IPS-18a (cell line): ENCODE results near the gene ARHGAP33.

ENCODE experiments used
- H3K27ac ChIP-seq: one replicate; pipeline ENCODE4 v1.5.1; 2013; ENCODE audit warnings: low read length
- H3K27me3 ChIP-seq: one replicate; pipeline ENCODE4 v1.6.1; 2013; ENCODE audit warnings: mild to moderate bottlenecking, low read length; ENCODE audit not compliant: control insufficient read depth, insufficient read depth
- H3K36me3 ChIP-seq: one replicate; pipeline ENCODE4 v1.6.1; 2013; ENCODE audit warnings: low read depth, low read length; ENCODE audit not compliant: control insufficient read depth
- H3K4me1 ChIP-seq: one replicate; pipeline ENCODE4 v1.6.1; 2013; ENCODE audit warnings: low read depth, low read length; ENCODE audit not compliant: control insufficient read depth
- H3K4me3 ChIP-seq: one replicate; pipeline ENCODE4 v1.5.1; 2013; ENCODE audit warnings: low read length
- H3K9ac ChIP-seq: one replicate; pipeline ENCODE4 v1.6.1; 2013; ENCODE audit warnings: mild to moderate bottlenecking, low read length, moderate library complexity
- H3K9me3 ChIP-seq: one replicate; pipeline ENCODE4 v1.6.1; 2013; ENCODE audit warnings: low read depth, low read length; ENCODE audit not compliant: control insufficient read depth

Gene ARHGAP33

DNA sequence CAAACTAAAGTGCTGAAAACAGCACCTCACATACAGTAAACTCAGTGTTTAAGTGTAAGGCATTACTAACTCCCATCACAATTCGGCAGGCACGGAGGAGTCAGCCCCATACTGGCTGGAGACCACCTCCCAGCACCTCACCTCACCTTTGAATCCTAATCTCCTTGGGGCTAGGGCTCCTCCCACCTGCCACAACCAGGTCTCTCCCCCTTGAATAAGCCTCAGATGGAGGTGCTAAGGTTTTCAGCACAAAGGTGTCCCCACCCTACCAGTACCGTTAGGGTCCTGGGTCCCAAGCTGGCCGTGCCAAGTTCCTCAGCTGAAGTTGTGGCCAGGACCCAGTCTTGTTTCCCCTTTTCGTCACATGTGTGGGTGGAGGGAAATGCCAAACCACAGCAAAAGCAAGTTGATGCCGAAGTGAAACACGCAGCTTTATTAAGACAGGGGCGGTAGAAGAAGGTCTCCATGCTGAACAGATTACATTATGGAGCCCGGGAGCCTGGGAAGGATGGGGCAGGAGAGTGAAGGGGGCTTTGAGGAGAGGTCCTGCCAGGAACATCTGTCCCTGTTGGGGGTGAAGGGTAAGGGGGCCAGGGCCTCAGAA is 33.1 kb upstream of the ARHGAP33 start, which contains the start of gene IGFLR1:
Gene IGFLR1, minus strand, starts transcription at position 332 of the 604 bp plus-strand sequence. CDS start 1,272 bp downstream, outside the sequence.
- Histone ChIP-seq H3K27me3 (no peaks in the 10 kb centered on the region), H3K9me3 (no peaks in the 10 kb centered on the region), H3K4me1 (peaks cover 5% of the 10 kb centered on the region), H3K27ac (no peak within 1 kb of the TSS), H3K36me3 (peaks cover 15% of the 10 kb centered on the region), H3K9ac (peak within 1 kb of the TSS; percentile 50), H3K4me3 (peak within 1 kb of the TSS; percentile 58)

DNA sequence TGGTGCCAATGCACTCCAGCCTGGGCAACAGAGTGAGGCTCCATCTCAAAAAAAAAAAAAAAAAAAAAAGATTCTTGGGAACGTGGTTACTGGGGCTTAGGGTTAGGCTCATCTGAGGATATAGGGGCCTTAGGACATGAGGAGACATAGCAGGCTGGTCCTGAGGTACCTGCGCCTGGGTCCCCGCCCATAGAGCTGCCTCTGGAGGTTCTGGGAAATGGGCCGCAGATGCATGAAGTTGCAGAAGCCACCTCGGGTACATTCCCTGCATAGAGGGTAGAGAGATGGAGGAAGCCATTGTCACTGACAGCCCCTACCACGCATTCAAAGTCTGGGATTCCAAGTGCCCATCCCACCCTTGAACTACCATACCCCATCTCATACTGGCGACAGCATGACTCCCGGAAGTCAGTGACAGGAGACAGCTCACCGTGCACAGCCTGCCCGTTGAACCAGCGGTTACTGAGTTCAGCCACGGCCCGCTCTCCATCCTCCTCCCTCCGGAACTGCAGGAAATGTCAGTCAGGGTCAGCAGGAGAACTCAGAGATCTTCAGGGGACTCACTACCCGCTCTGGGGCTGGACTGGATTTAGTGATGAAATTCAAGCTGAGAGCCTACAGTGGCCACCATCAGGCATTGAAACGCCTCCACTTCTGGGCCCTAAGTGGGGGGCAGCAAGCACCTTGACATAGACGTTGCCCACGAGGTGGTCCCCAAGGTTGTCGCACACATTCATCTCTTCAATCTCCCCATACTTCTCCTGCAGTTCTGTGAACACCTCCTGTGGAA is 31.5 kb upstream of the ARHGAP33 start:
- no peak overlapping the region for H3K27ac ChIP-seq
- H3K4me3 ChIP-seq = peak overlapping the region; percentile 88
- peak overlapping the region; percentile 94 for H3K9ac ChIP-seq
- H3K4me1 ChIP-seq = peaks cover 5% of the 10 kb centered on the region
- H3K36me3 ChIP-seq = peaks cover 1% of the 10 kb centered on the region
- H3K9me3 ChIP-seq = no peaks in the 10 kb centered on the region
- no peaks in the 10 kb centered on the region for H3K27me3 ChIP-seq

DNA sequence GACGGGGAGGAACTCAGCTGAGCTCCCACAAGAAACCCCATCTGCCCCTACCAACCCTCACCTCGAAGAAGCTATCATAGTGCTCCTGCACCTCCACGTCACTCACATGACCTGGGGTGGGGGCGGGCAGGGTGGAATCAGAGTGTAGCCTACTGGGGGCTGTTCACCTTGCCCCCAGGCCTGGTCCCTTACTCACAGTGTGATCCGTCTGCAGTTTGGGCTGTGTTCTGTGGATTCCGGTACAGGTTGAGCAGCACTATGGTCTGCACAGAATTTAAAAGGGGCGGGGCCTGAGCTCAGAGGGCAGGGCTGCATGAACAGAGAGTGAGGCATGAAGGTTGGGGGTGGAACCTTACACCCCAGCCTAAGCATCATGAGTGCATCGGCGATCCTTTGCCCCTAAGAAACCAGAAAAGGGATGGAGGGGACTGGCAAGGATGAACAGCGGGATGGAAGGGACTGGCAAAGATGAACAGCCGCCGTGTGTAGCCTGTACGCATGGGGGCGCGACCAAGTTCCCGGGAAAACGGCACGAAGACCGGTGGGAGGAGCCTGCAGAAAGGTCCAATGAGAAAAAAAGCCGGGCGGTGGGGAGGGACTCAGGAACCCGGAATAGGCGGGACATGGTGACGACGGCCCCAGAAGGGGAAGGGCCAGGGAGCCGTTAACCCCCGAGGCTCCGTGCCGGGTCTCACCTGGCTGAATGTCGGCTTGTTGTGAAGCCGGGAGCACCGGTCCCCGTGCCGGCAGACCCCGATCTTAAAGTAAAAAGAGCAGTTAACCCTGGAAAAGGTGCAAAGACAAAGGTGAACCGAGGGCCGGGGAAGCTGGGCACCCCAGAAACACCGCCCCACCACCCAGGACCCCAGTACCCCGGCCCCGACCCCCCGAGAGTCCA is 30.7 kb upstream of the ARHGAP33 start:
- Histone ChIP-seq H3K27me3 (no peaks in the 10 kb centered on the region), H3K4me1 (peaks cover 5% of the 10 kb centered on the region), H3K36me3 (no peaks in the 10 kb centered on the region), H3K9ac (peak overlapping the region; percentile 94), H3K27ac (peak overlapping the region; percentile 91), H3K9me3 (no peaks in the 10 kb centered on the region), H3K4me3 (peak overlapping the region; percentile 88)

DNA sequence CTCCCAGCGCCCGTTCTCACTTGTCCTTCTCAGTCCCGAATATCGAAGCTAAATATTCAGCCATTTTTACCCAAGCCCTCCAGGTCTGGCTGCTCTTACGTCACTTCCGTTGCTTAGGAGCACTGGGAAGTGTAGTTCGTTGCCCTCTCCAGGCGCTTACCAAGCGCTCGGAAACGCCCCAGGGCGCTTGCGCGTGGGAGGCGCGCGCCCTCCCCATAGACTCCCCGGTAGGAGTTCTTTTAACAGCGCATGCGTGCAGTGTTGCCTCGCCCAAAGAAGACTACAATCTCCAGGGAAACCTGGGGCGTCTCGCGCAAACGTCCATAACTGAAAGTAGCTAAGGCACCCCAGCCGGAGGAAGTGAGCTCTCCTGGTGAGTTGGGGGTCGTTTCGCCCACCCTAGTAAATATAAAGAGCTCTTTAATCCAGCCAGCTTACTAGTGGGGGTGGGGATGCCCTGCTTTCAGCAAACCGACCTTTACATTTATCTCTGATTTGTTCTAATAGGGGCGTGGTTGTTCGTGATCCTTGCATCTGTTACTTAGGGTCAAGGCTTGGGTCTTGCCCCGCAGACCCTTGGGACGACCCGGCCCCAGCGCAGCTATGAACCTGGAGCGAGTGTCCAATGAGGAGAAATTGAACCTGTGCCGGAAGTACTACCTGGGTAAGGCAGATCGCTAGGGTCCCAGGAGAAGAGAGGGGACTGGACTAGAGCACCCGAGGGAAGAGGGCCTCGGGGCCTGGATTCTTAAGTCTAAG is 29.9 kb upstream of the ARHGAP33 start, which contains the start of the genes PSENEN and U2AF1L4:
Gene PSENEN, plus strand, starts transcription at position 324 of the 759 bp plus-strand sequence. Its CDS starts 280 bp downstream, at position 604.
Gene U2AF1L4, minus strand, starts transcription at position 91 of the 759 bp plus-strand sequence. Its CDS starts 27 bp downstream, at position 64.
- H3K4me3 ChIP-seq = peak within 1 kb of the TSS; percentile 88
- no peaks in the 10 kb centered on the region for H3K36me3 ChIP-seq
- H3K9ac ChIP-seq = peak within 1 kb of the TSS; percentile 94
- peak within 1 kb of the TSS; percentile 91 for H3K27ac ChIP-seq
- H3K4me1 ChIP-seq = peaks cover 5% of the 10 kb centered on the region
- no peaks in the 10 kb centered on the region for H3K27me3 ChIP-seq
- H3K9me3 ChIP-seq = no peaks in the 10 kb centered on the region

DNA sequence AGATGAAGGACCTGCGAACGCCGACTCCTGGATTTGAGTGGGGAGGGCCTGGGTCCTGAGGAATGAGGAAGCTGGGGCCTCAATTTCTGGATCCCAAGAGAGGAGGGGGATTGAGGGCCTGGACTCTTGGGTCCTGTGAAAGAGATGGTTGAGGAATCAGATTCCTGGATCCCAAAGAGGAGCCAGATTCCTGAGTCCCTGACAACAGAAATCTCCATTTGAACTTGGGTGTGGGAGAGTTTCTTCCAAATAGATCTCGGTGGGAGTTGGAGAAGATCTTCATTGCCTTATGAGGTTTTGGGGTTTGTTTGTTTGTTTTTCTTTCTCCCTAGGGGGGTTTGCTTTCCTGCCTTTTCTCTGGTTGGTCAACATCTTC is 29.3 kb upstream of the ARHGAP33 start:
- peak overlapping the region; percentile 63 for H3K27ac ChIP-seq
- peaks cover 5% of the 10 kb centered on the region for H3K4me1 ChIP-seq
- peak overlapping the region; percentile 94 for H3K9ac ChIP-seq
- peak overlapping the region; percentile 88 for H3K4me3 ChIP-seq
- H3K27me3 ChIP-seq = no peaks in the 10 kb centered on the region
- H3K9me3 ChIP-seq = no peaks in the 10 kb centered on the region
- no peaks in the 10 kb centered on the region for H3K36me3 ChIP-seq

DNA sequence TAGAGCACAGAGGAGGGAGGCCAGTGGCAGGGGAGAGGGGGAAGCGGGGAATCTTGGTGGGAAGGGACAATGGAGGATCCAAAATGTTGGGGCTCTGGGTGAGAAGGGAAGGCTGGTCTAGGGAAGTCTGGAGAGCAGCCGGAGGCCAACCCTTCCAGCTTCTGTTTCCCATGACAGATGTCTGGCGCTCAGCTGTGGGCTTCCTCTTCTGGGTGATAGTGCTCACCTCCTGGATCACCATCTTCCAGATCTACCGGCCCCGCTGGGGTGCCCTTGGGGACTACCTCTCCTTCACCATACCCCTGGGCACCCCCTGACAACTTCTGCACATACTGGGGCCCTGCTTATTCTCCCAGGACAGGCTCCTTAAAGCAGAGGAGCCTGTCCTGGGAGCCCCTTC is 28.8 kb upstream of the ARHGAP33 start:
- Histone ChIP-seq H3K4me3 (peak overlapping the region; percentile 88), H3K27me3 (no peaks in the 10 kb centered on the region), H3K9ac (peak overlapping the region; percentile 94), H3K4me1 (peaks cover 5% of the 10 kb centered on the region), H3K27ac (no peak overlapping the region), H3K36me3 (no peaks in the 10 kb centered on the region), H3K9me3 (no peaks in the 10 kb centered on the region)

DNA sequence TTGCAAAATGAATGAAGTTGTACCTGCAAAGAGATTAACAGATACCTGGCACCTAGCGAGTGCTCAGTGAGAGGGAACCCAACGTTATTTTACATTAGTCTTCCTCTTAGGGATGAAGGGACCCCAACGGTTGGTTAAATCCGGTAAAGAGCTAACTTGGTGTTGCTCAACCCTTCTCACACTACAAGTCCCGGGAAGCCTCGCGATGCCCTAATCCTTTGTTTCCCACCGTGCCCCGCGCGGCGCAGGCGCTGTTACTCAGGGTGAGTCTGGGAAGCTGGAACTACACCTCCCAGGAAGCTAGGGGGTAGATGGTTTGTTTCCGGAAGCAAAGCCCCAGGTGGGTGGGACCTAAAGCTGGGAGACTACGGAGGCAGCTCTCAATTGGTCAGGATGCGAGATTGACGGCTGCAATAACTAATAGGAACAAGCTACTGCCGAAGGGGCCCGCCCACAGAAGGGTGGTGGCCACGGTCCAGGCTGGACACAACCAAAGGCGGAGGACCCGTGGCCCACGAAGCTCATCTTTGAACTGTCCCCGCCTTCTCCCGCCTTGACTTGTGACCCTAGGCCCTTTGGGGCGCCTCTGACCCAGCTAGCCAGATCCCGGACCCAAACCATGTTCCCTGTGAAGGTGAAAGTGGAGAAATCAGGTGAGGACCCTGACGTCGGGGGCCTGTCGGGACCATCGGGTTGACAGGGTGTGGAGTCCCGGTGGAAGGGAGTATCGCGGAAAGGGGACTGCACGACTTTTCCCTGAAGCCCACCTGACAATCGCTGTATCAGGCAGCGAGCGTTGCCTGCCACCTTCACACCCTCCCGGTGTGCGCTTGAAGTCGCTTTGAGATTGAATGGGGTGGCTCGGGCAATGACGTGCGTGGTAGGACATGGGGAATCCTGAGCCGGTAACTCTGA is 27.0 kb upstream of the ARHGAP33 start, which contains the start of gene LIN37:
Gene LIN37, plus strand, starts transcription at position 471 of the 915 bp plus-strand sequence. Its CDS starts 149 bp downstream, at position 620.
- Histone ChIP-seq H3K4me3 (peak within 1 kb of the TSS; percentile 86), H3K4me1 (peaks cover 5% of the 10 kb centered on the region), H3K9ac (peak within 1 kb of the TSS; percentile 24), H3K27me3 (no peaks in the 10 kb centered on the region), H3K9me3 (no peaks in the 10 kb centered on the region), H3K36me3 (no peaks in the 10 kb centered on the region), H3K27ac (no peak within 1 kb of the TSS)

DNA sequence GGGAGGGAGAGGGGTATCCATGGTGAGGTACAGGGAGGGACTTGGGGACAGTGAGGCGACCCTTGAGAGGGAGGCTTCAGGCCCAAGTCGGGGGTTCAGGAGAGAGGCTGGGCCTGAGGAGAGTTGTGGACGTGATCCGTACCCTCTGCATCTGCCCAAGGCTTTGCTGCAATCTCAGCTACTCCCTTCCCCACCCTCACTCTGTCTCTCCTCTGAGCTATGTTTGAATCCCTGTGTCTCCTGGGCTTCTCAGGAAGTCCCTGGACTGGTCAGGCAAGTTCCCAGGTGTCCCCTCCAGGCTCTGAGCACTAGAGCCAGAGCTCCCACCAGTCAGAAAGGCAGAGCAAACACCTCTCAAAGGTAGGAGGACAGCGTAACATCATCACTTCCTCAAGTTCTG is 25.2 kb upstream of the ARHGAP33 start:
- no peak overlapping the region for H3K4me3 ChIP-seq
- H3K4me1 ChIP-seq = no peaks in the 10 kb centered on the region
- no peaks in the 10 kb centered on the region for H3K36me3 ChIP-seq
- H3K9me3 ChIP-seq = no peaks in the 10 kb centered on the region
- H3K27ac ChIP-seq = no peak overlapping the region
- no peak overlapping the region for H3K9ac ChIP-seq
- H3K27me3 ChIP-seq = no peaks in the 10 kb centered on the region

DNA sequence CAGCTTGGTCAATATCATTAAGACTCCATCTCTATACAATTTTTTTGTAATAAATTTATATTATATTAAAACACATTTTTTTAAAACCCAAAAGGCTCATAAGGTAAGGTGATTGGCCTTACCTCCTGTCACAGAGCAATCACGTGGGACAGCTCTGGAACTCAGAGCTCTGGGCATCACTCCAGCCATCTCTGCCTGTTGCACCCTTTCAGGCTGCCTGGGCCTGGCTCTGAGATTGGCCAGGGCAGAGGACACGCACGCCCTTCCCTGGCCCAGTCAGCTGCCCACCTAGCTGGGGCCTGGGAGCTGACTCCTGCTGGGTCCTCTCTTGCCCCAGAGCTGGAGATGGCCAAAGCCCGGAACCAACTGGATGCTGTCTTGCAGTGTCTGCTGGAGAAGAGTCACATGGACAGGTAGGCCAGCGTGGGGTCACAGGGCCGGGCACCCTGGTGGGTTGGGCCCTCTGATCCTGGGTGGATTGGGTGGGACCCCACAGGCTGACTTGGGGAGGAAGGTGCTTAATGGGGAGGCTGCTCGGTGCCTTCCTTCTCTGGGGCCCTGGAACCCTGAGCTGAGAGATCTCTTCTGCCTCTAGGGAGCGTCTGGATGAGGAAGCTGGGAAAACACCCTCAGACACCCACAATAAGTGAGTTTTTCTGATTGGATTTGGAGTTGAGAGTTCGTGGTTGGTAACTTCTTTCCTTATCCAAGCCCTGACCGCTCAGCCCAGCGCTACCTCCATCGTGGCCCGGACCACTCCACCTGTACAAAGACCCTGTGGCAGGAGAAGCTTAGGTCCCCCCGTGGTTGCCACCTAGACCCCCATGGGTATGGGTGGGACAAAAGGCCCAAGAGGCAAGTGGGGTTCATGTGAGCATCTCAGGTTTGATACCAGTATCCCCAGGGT is 23.3 kb upstream of the ARHGAP33 start:
- H3K4me1 ChIP-seq = peaks cover under 1% of the 10 kb centered on the region
- no peak overlapping the region for H3K9ac ChIP-seq
- H3K27ac ChIP-seq = no peak overlapping the region
- H3K36me3 ChIP-seq = no peaks in the 10 kb centered on the region
- no peak overlapping the region for H3K4me3 ChIP-seq
- H3K27me3 ChIP-seq = no peaks in the 10 kb centered on the region
- no peaks in the 10 kb centered on the region for H3K9me3 ChIP-seq
